HG02973 (cell line): ENCODE data around the gene HSP90AA1.
A peak's percentile ranks its signal among the peaks of the same experiment; 100 is the strongest.
"Not testable (repeated sequence)": the region's sequence is repeated elsewhere in the genome, so short reads cannot be mapped to it uniquely, and the experiment has no call there.

Experiments used
- ATAC-seq: cut with Tn5 transposase; IDR thresholded peaks from one replicate; pipeline ENCODE4 v1.9.1; 2021; ENCODE audit warnings: moderate library complexity; ENCODE audit not compliant: unreplicated experiment

The HSP90AA1 gene

GRCh38 chr14:102095231-102095870 lies 8.5 kb upstream of the HSP90AA1 start:
- ATAC-seq: no peak

- ATAC-seq: no peak
Measured at GRCh38 chr14:102094101-102094500, 7.3 kb upstream of the HSP90AA1 start.

GRCh38 chr14:102092806-102093205 lies 6.0 kb upstream of the HSP90AA1 start:
- no peak for ATAC-seq

DNA sequence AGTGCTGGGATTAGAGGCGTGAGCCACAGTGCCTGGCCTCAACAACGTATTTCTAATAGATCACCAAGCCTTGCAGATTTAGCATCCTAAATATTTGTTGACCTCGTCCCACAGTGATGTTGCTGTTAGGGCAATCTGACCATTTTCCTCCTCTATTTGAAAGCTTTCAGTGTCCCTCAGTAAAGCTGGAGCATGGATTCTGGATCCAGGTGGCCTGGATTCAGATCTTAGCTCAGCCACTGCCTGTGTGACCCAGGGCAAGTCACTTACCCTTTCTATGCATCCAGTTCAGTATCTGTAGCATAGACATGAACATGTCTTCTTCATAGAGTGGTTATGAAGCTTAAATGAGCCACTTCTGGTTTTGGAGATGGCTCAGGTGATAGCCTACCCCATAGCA lies 3.9 kb upstream of the HSP90AA1 start:
- no peak for ATAC-seq

DNA sequence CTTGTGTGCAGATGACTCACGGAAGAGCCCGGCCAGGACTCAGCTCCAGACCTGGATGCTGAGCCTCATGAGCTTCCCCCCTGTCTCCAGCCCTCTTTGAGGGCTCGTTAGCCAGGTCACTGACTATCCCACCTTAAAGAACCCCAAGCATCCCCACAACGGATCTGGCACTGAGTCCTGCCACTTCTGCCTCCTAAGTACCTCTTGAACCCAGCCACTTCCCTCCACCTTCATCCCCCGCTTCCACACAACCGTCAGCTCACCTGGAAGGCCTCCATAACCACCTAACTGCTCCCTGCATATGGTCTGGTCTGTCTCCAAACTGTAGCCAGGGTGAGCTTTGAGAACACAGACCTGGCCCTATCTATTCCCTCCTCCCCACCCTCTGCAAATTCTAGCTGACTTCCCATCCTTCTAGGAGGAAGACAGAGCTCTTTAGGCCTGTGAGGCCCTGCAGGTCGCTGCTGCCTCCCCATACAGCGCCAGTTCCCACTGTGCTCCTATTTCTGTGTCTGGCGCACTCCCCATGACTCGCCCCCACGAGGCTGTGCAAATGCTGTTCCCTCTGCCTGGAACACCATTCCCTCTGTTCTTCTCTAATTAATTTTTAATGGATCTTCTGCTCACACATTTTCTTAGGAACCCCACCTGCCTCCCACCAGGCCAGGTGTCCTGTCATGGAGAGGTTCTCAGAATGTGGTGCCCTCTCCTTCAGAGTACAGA lies 2.9 kb upstream of the HSP90AA1 start:
- ATAC-seq: no peak

DNA sequence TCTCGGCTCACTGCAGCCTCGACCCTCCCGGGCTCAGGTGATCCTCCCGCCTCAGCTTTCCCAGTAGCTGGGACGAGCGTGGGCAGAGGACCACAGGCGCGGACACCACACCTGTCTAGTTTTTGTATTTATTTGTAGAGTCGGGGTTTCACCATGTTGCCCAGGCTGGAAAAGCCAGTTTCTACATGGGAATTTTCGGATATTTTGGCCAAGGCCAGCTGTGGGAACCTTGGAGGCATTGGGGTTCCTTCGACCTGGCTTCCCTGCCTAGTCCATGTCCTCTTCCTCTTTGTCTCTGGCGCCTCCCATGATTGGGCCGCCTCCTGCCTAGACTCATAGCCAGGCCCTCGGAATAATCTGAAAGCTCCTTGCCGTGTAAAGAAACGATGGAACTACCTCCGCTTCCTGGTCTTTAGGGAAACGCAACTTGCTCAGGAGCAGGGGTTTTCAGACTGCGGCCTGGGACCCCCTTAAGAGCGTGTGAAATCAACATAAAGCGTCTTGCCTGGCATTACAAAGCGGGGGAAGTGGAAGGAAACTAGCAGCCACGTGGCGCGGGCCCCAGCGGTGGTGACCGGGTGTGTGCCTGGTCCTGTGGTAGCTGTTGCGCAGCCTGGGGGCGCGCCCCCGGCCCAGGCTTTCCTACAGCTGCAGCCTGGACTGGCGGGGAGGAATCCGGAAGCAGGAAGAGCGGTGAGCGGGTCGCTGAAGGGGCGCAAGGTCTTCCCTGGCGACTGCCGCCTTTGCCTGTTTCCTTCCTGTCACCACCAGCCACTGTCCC lies 1.4 kb upstream of the HSP90AA1 start:
- ATAC-seq: no peak

- ATAC-seq: no peak
Measured at GRCh38 chr14:102087762-102088011, 843 bp upstream of the HSP90AA1 start.

- ATAC-seq: no peak
Measured at GRCh38 chr14:102086709-102086971, 204 bp downstream of the HSP90AA1 start.

DNA sequence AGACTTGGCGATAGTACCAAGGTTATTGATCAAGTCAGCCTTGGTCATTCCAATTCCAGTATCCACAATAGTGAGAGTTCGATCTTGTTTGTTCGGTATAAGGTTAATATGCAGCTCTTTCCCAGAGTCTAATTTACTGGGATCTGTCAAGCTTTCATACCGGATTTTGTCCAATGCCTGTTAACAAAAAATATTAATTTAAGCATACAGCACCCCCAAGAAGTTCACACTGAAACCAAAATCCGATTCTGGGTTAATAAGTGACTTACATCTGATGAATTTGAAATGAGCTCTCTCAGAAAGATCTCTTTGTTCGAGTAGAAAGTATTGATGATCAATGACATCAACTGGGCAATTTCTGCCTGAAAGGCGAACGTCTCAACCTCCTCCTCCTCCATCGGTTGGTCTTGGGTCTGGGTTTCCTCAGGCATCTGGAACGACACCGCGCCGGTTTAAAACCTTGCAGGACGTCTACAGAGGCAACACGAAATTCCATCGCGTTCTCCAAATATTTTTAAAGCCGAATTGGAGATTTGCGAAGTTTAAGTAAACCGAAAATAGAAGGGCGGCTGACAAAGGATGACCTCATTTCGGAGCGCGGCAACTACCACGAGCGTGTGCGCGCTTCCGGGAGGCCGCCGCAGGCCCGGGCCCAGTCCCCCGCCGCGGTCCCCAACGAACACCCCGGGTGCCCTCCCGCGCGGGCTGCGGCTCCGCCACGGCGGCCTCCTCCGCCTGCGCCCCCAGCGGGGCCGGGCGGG lies 716 bp downstream of the HSP90AA1 start:
- ATAC-seq: peak; percentile 34

GRCh38 chr14:102085488-102085887 lies 1.4 kb downstream of the HSP90AA1 start:
- no peak for ATAC-seq

DNA sequence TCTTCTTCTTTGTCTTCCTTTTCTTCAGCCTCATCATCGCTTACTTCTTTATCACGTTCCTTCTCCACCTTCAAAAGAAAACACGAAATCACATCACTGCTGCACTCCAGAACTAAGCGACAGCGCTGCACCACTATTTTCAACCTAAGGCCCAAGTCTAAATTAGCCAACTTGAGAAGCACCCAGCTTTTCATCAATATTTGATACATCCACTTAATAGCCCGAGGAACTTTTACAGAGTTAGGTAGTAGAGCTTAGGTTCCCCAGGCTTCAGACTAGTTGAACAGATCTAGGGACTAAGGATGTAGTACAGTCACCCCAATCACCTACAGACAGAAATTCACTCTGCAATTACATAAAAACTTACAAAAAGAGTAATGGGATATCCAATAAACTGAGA lies 1.9 kb downstream of the HSP90AA1 start:
- ATAC-seq: no peak

DNA sequence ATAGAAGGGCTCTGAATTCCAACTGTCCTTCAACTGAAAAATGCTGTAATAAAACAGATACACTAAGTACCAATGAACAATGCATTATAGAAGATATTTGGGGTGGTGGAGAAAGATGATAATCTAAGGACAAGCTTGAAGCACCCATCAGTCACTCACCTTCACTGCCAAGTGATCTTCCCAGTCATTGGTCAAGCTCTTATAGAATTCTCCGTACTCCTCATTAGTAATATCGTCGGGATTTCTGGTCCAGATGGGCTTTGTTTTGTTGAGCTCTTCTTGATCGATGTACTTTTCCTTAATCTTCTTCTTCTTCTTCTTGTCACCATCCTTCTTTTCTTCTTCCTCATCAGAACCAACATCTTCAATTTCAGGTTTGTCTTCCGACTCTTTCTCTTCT lies 2.3 kb downstream of the HSP90AA1 start:
- not testable (repeated sequence) for ATAC-seq

- no peak for ATAC-seq
Measured at GRCh38 chr14:102081231-102082080, 5.4 kb downstream of the HSP90AA1 start.

- no peak for ATAC-seq
Measured at GRCh38 chr14:102080183-102081080, 6.4 kb downstream of the HSP90AA1 start.

DNA sequence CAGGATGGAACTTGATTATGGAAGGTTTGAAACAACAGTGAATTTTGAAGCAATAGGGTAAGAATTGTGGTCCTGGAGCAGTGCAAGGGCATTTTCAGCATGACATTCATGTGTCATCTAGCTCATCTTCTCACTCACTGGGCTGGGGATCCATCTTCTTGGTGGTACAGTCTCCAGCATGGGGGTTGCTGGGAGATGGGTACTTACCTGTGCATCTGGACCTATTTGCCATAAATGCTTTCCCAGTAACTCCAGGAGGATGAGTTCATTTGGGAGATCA lies 7.2 kb downstream of the HSP90AA1 start:
- no peak for ATAC-seq

DNA sequence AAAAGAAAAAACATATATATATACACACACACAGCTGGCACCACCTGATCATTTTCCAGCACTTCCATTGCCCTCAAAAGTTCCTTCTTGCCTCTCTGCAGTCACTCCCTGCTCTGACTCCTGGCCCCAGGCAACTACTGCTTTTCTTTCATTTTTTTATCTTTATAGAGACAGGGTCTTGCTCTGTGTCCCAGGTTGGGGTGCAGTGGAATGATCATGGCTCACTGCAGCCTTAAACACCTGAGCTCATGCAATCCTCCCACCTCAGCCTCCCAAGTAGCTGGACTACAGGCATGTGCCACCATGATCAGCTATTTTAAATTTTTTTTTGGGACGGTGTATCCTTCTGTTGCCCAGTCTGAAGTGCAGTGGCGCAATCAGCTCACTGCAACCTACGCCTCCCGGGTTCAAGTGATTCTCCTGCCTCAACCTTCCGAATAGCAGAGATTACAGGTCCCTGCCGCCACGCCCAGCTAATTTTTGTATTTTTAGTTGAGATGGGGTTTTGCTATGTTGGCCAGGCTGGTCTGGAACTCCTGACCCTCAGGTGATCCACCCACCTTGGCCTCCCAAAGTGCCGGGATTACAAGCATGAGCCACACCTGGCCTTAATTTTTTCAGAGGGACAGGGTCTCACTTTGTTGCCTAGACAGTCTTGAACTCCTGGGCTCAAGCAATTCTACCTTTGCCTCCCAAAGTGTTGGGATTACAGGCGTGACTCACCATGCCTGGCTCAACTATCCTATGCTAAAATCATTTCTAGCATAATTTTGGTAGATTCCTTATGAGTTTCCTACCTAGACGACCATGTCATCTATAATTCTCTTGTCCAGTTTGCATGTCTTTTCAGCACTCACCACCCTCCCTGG lies 7.8 kb downstream of the HSP90AA1 start:
- ATAC-seq: no peak

DNA sequence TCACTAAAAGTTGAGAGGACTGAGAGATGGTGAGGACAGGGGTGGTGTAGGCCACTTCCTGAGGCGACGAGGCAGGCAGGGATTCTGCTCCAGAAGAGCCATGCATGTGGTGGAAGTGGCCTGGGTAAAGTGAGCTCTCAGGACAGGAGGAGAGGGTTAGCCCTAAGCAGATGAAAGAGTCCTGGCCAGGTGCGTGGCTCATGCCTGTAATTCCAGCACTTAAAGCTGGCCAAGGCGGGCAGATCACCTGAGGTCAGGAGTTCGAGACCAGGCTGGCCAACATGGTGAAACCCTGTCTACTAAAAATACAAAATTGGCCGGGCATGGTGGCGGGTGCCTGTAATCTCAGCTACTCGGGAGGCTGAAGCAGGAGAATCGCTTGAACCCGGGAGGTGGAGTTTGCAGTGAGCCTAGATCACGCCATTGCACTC lies 8.5 kb downstream of the HSP90AA1 start:
- ATAC-seq: not testable (repeated sequence)

- ATAC-seq: no peak
Measured at GRCh38 chr14:102077382-102077709, 9.5 kb downstream of the HSP90AA1 start.

DNA sequence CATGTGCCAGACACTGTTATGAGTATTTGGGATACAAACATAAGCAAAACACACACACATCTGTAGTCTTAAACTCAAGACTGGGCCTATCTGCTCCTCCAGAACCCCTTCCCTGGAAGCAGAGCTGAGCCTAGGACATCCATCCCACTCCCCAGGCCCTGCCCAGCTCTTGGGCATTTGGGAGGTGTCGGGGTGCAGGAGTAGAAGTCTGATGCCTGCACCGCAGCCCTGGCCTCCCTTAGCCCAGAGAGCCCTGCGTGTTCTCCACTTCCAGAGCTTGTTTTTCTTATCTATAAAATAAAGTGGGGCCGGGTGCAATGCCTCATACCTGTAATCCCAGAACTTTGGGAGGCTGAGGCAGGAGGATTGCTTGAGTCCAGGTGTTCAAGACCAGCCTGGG lies 11.7 kb downstream of the HSP90AA1 start:
- no peak for ATAC-seq
